Measurements from ENCODE around the gene KLHL29.

Gene KLHL29

GRCh38 chr2:23611839-23612238 lies 226.9 kb downstream of the KLHL29 start:
- no peak overlapping the region for H3K27ac ChIP-seq
- no peak for TF ChIP-seq ZFX (IDR thresholded peaks at IDR 0.05)
- no peak for TF ChIP-seq CTCF (conservative IDR thresholded peaks at IDR 0.05)

- TF ChIP-seq ZFX (IDR thresholded peaks at IDR 0.05) (no peak), CTCF (conservative IDR thresholded peaks at IDR 0.05) (no peak)
- no peak overlapping the region for H3K27ac ChIP-seq
Observed at GRCh38 chr2:23614701-23615100, 229.7 kb downstream of the KLHL29 start.

- TF ChIP-seq CTCF (conservative IDR thresholded peaks at IDR 0.05) (no peak), ZFX (IDR thresholded peaks at IDR 0.05) (no peak)
- no peak overlapping the region for H3K27ac ChIP-seq
Observed at GRCh38 chr2:23615216-23616020, 230.4 kb downstream of the KLHL29 start.

- H3K27ac ChIP-seq: no peak overlapping the region
- TF ChIP-seq ZFX (IDR thresholded peaks at IDR 0.05) (no peak), CTCF (conservative IDR thresholded peaks at IDR 0.05) (no peak)
Observed at GRCh38 chr2:23616630-23617029, 231.7 kb downstream of the KLHL29 start.

GRCh38 chr2:23617167-23617810 lies 232.3 kb downstream of the KLHL29 start:
- no peak overlapping the region for H3K27ac ChIP-seq

GRCh38 chr2:23617811-23618215 lies 232.8 kb downstream of the KLHL29 start:
- no peak for TF ChIP-seq CTCF (conservative IDR thresholded peaks at IDR 0.05)
- TF ChIP-seq ZFX (IDR thresholded peaks at IDR 0.05): no peak
- H3K27ac ChIP-seq: no peak overlapping the region

More at GRCh38 chr2:23617167-23617810, 232.3 kb downstream of the KLHL29 start:
- no peak for TF ChIP-seq CTCF (conservative IDR thresholded peaks at IDR 0.05)
- no peak for TF ChIP-seq ZFX (IDR thresholded peaks at IDR 0.05)

GRCh38 chr2:23618265-23618664 lies 233.3 kb downstream of the KLHL29 start:
- H3K27ac ChIP-seq: no peak overlapping the region
- TF ChIP-seq CTCF (conservative IDR thresholded peaks at IDR 0.05) (no peak), ZFX (IDR thresholded peaks at IDR 0.05) (no peak)
